ENCODE data around the gene LGALS14.

GRCh38 chr19:39749981-39750380 is 45.7 kb downstream of the LGALS14 start:
- TF ChIP-seq ZBTB7A (tag by site-specific recombination; IDR thresholded peaks at IDR 0.05; ENCODE audit: low read depth) (no peak), CTCF (tag by site-specific recombination; IDR thresholded peaks at IDR 0.05) (no peak), KLF1 (tag by site-specific recombination; IDR thresholded peaks at IDR 0.05) (no peak), OSR2 (tag by site-specific recombination; IDR thresholded peaks at IDR 0.05) (no peak), YY2 (tag by site-specific recombination; IDR thresholded peaks at IDR 0.05) (no peak), GLI4 (tag by site-specific recombination; IDR thresholded peaks at IDR 0.05) (no peak), ZNF830 (tag by site-specific recombination; IDR thresholded peaks at IDR 0.05; ENCODE audit: low read depth) (no peak), WT1 (tag by site-specific recombination; IDR thresholded peaks at IDR 0.05) (no peak)

All from HEK293 (cell line).